ENCODE data around the gene AKT1S1. TPM values are rescaled to one million over a fixed set of nuclear protein-coding genes. Genes with fewer than 3 reads are reported as not detected.

Gene AKT1S1
- total RNA-seq, 1 donor from 2014 or later: 5.1 TPM

GRCh38 chr19:49869009-49869483, 8.1 kb downstream of the AKT1S1 start:
- DNase-seq (ENCODE audit: low read depth in 2 of 2): no peak

GRCh38 chr19:49866933-49867782, 10.0 kb downstream of the AKT1S1 start, which contains the start of gene PNKP:
PNKP (minus strand) TSS chr19:49867576; CDS start chr19:49867204, 372 bp downstream.
- DNase-seq (ENCODE audit: low read depth in 2 of 2): peak; percentile 72 to 88

- no peak for DNase-seq (ENCODE audit: low read depth in 2 of 2)
Observed at GRCh38 chr19:49864890-49865289, 12.3 kb downstream of the AKT1S1 start.

GRCh38 chr19:49863935-49864320, 13.2 kb downstream of the AKT1S1 start:
- no peak for DNase-seq (ENCODE audit: low read depth in 2 of 2)

- no peak for DNase-seq (ENCODE audit: low read depth in 2 of 2)
Observed at GRCh38 chr19:49863254-49863934, 13.8 kb downstream of the AKT1S1 start.

GRCh38 chr19:49862391-49863253, 14.5 kb downstream of the AKT1S1 start:
- DNase-seq (ENCODE audit: low read depth in 2 of 2): no peak

GRCh38 chr19:49861541-49862378, 15.4 kb downstream of the AKT1S1 start:
- DNase-seq (ENCODE audit: low read depth in 2 of 2): no peak

- DNase-seq (ENCODE audit: low read depth in 2 of 2): no peak
Observed at GRCh38 chr19:49861107-49861506, 16.0 kb downstream of the AKT1S1 start.

- no peak for DNase-seq (ENCODE audit: low read depth in 2 of 2)
Observed at GRCh38 chr19:49860336-49861102, 16.6 kb downstream of the AKT1S1 start.

GRCh38 chr19:49859682-49860335, 17.3 kb downstream of the AKT1S1 start:
- DNase-seq (ENCODE audit: low read depth in 2 of 2): no peak

- no peak for DNase-seq (ENCODE audit: low read depth in 2 of 2)
Observed at GRCh38 chr19:49858088-49858985, 18.8 kb downstream of the AKT1S1 start.

- DNase-seq (ENCODE audit: low read depth in 2 of 2): no peak
Observed at GRCh38 chr19:49857838-49858087, 19.4 kb downstream of the AKT1S1 start.

- no peak for DNase-seq (ENCODE audit: low read depth in 2 of 2)
Observed at GRCh38 chr19:49857061-49857837, 19.9 kb downstream of the AKT1S1 start.

- DNase-seq (ENCODE audit: low read depth in 2 of 2): no peak
Observed at GRCh38 chr19:49856574-49857021, 20.6 kb downstream of the AKT1S1 start.

GRCh38 chr19:49855676-49856573, 21.2 kb downstream of the AKT1S1 start:
- DNase-seq (ENCODE audit: low read depth in 2 of 2): no peak

- no peak for DNase-seq (ENCODE audit: low read depth in 2 of 2)
Observed at GRCh38 chr19:49855277-49855675, 21.9 kb downstream of the AKT1S1 start.
